ENCODE data around the gene PRXL2A. TPM values are rescaled to one million over a fixed set of nuclear protein-coding genes. Genes with fewer than 3 reads are reported as not detected.

PRXL2A gene
- total and polyA plus RNA-seq, 10 of the 15 experiments (the other 5 are each of a cell fraction or from before 2014, with no cell fraction given): 2.8 to 15.6 (median 11.1) TPM

- TF ChIP-seq IKZF1 (conservative IDR thresholded peaks at IDR 0.05): peak; percentile 86
- no peak for TF ChIP-seq ZNF622 (IDR thresholded peaks at IDR 0.05)
- TF ChIP-seq NFIC (IDR thresholded peaks at IDR 0.05; ENCODE audit: low read depth, low read length): peak; percentile 78
- no peak for TF ChIP-seq ZBTB33 (IDR thresholded peaks at IDR 0.05)
- TF ChIP-seq EED (IDR thresholded peaks at IDR 0.05; ENCODE audit: low read depth): peak; percentile 53
- TF ChIP-seq CREM (IDR thresholded peaks at IDR 0.05; ENCODE audit: low read depth): peak; percentile 83
- TF ChIP-seq DPF2 (IDR thresholded peaks at IDR 0.05): peak; percentile 58; the same call in 1 of the 2 replicates
- 0 out of 2 replicates have a peak, but pooled peaks have one; percentile 0 for TF ChIP-seq ZNF207 (IDR thresholded peaks at IDR 0.05; ENCODE audit: borderline replicate concordance)
- TF ChIP-seq TCF12 (IDR thresholded peaks at IDR 0.05; ENCODE audit: low read depth, low read length): peak; percentile 64
- TF ChIP-seq TBL1XR1 (IDR thresholded peaks at IDR 0.05; ENCODE audit: low read depth, low read length): peak; percentile 74; the same call in 1 of the 2 replicates
- peak; percentile 14; the same call in 1 of the 2 replicates for TF ChIP-seq CBFB (IDR thresholded peaks at IDR 0.05; ENCODE audit: low read depth)
- TF ChIP-seq POLR2AphosphoS2 (IDR thresholded peaks at IDR 0.05; ENCODE audit: low read depth, low read length): no peak
- TF ChIP-seq CTCF (IDR thresholded peaks at IDR 0.05 in 2 of 3, conservative IDR thresholded peaks at IDR 0.05 in 1 of 3; ENCODE audit: control insufficient read depth in 2 of 3, extremely low read depth in 1 of 3, insufficient read depth in 1 of 3, low read depth in 3 of 3, low read length in 3 of 3): no peak
- peak; percentile 66 to 67; a peak in 2 of 4 replicates for TF ChIP-seq EP300 (IDR thresholded peaks at IDR 0.05; ENCODE audit: borderline replicate concordance in 1 of 2, control insufficient read depth in 1 of 2, low read depth in 2 of 2, low read length in 2 of 2)
- peak; percentile 81 for TF ChIP-seq PKNOX1 (IDR thresholded peaks at IDR 0.05)
- no peak; the same call in 1 of the 2 replicates for TF ChIP-seq ZNF384 (IDR thresholded peaks at IDR 0.05; ENCODE audit: borderline replicate concordance, low read depth, low read length)
- TF ChIP-seq, protein P1, sequence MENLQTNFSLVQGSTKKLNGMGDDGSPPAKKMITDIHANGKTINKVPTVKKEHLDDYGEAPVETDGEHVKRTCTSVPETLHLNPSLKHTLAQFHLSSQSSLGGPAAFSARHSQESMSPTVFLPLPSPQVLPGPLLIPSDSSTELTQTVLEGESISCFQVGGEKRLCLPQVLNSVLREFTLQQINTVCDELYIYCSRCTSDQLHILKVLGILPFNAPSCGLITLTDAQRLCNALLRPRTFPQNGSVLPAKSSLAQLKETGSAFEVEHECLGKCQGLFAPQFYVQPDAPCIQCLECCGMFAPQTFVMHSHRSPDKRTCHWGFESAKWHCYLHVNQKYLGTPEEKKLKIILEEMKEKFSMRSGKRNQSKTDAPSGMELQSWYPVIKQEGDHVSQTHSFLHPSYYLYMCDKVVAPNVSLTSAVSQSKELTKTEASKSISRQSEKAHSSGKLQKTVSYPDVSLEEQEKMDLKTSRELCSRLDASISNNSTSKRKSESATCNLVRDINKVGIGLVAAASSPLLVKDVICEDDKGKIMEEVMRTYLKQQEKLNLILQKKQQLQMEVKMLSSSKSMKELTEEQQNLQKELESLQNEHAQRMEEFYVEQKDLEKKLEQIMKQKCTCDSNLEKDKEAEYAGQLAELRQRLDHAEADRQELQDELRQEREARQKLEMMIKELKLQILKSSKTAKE (IDR thresholded peaks at IDR 0.05; ENCODE audit: low read depth, poor library complexity, severe bottlenecking): peak; percentile 84
- no peak for TF ChIP-seq SIX5 (IDR thresholded peaks at IDR 0.05; ENCODE audit: low read depth, low read length, severe bottlenecking)
- peak; percentile 89 for TF ChIP-seq NBN (IDR thresholded peaks at IDR 0.05)
- TF ChIP-seq ASH2L (IDR thresholded peaks at IDR 0.05; ENCODE audit: borderline replicate concordance, low read depth): peak; percentile 98
- no peak for TF ChIP-seq LARP7 (IDR thresholded peaks at IDR 0.05)
- TF ChIP-seq PAX8 (IDR thresholded peaks at IDR 0.05): 0 out of 2 replicates have a peak, but pooled peaks have one; percentile 27
- TF ChIP-seq BMI1 (IDR thresholded peaks at IDR 0.05; ENCODE audit: borderline replicate concordance): peak; percentile 63; the same call in 1 of the 2 replicates
Measured at GRCh38 chr10:80472234-80473095, 64.1 kb downstream of the PRXL2A start (continued).

All from GM12878 (cell line).